OCI-LY7 (cell line): ENCODE measurements around the gene SPTLC1.

Experiments
- EZH2phosphoT487 ChIP-seq: fragments of 200-600 bp; sonication (generic); IDR thresholded peaks from 2 replicates; pipeline ENCODE4 v1.6.1; 2018; ENCODE audit warnings: low read depth, borderline replicate concordance, mild to moderate bottlenecking, mixed run types, antibody characterized with exemption, low read length, moderate library complexity, mixed read lengths
- TF ChIP-seq, protein P1 (sequence below): fragments of 200-600 bp; sonication (generic); conservative IDR thresholded peaks from 2 replicates; pipeline ENCODE4 v1.5.1; 2014; ENCODE audit warnings: mild to moderate bottlenecking, antibody characterized with exemption, low read length, moderate library complexity, mixed read lengths

DNA sequence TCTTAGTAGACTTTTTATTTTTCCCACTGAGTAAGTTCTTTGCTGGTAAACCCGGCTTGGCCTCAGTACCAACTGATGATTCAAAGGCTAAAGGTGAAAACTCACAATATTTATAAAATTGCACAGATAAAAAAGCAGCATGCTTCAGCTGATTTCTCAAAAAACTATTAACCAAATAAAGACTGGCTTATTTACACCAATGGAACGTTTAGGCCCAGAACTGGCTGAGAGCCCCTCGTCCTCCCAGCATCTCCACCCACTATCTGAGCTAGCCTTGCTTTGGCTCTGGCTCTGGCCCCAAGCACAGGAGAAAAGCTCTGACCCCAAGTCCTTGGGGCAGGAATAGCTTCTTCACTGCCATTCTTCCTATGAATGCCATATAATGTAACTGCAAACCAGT, 68.5 kb downstream of the SPTLC1 start:
- TF ChIP-seq EZH2phosphoT487: no peak
- TF ChIP-seq, protein P1, sequence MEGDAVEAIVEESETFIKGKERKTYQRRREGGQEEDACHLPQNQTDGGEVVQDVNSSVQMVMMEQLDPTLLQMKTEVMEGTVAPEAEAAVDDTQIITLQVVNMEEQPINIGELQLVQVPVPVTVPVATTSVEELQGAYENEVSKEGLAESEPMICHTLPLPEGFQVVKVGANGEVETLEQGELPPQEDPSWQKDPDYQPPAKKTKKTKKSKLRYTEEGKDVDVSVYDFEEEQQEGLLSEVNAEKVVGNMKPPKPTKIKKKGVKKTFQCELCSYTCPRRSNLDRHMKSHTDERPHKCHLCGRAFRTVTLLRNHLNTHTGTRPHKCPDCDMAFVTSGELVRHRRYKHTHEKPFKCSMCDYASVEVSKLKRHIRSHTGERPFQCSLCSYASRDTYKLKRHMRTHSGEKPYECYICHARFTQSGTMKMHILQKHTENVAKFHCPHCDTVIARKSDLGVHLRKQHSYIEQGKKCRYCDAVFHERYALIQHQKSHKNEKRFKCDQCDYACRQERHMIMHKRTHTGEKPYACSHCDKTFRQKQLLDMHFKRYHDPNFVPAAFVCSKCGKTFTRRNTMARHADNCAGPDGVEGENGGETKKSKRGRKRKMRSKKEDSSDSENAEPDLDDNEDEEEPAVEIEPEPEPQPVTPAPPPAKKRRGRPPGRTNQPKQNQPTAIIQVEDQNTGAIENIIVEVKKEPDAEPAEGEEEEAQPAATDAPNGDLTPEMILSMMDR: no peak
